Fibroblast of skin of right quadriceps (primary cell): ENCODE measurements around the gene VSIG1.
A peak's percentile ranks its signal among the peaks of the same experiment; 100 is the strongest.

Experiments
- DNase-seq: peaks from one replicate; pipeline ENCODE4 v3.0.0-alpha.2; 2013

VSIG1 gene

DNA sequence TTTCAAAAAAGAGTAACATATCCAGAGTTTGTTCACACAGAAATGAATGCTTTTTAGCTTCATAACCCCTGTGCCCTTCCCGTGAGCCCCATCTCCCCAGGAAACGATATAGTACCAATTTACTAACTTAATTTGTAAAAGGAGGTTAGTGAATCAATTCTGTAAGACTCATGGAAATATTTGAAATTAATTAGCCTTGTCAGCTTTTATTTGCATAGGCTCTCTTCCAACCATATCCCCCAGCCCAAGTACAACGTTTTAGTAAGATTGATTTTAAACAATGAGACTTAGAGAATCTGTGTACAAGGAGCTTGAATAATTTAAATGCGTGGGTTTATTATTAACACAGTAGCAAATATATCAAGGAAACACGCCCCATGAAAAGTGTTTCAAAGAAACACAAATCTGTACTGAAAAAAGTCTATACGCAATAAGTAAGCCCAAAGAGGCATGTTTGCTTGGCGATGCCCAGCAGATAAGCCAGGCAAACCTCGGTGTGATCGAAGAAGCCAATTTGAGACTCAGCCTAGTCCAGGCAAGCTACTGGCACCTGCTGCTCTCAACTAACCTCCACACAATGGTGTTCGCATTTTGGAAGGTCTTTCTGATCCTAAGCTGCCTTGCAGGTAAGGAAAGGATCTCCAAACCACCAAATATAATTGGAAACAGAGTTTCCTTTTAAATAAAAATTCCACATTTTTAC lies at the start of gene VSIG1:
TSS of gene VSIG1 (plus strand) at position 512 of the 703 bp plus-strand sequence. CDS start at position 578, 66 bp downstream.
- DNase-seq, result no peak

- DNase-seq, result no peak
Observed at GRCh38 chrX:107996124-107996523, 48.7 kb upstream of the VSIG1 start.

DNA sequence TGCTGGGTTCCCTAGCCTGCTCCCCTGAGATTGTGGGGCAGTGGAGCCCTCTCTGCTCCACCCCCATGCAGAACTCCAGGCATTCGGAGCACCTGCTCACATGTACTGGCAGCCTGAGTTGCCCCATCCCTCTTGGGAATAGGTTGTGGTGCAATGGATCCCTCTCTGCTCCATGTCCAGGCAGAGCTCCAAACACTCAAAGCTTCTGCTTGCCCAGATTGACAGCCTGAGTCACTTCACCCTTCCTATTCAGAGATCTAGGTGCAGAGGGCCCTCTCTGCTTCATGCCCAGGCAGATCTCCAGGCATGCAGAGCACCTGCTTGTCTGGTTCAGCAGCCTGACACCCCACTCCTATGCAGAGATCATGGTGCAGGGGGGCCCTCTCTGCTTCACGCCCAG lies 44.1 kb upstream of the VSIG1 start:
- no peak for DNase-seq

DNA sequence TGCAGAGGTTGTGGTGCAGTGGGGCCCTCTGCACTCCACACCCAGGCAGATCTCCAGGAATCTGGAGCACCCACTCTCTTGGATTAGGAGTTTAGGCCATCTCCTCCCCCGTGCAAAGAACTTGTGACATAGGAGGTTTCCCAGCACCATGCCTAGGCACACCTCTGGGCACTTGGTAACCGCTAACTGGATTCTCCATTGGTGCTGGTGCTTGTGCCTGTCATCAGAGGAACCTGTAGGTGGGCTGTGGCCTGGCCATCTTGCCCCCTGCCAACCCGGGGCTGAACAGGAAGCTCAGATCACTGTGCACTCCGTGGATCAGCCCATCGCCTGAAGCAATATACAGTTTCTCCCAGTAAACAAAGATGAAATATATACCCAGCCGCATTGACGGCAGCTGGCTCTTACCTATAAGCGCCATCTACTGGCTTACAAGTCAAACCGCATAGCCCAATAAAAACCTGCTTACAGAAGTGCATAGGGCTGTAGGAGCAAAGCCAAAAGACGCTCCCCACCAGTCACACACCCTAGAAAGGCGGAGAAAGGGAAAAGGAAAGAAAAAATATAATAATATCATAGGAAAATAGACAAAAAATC lies 43.5 kb upstream of the VSIG1 start:
- DNase-seq, result peak; percentile 3

DNA sequence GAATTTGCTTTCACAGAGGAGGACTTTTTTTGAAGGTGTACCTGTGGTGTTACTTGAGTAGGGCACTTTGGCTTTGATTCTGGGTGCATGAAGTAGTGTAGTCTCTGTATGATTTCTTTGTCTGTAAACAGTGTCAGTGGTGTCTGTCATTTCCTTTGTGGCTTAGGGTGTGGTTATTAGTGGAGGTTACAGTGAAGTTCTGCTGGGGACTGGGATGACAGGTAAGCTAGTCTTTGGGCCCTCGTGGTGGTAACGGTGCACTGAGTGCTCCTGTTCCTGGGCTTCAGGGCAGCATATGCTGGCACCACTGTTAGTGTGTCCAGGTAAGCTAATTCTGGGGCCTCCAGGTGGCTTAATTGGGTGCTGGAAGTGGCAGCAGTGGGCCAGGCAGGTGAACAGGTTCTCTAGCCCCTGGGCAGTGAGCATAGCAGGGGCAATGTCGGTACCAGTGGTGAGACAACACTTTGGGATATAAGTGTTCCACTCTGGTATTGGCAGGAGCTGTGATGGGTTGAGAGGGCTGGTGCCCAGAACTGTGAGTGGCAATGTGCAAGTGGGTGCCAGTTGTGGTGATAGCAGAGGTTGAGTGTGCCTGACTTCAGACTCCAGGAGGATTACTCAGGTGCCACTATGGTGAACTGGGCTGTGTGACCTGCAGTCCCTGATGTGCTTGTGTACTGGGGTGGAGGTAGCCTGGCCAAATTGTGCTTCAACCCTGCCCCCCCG lies 26.0 kb upstream of the VSIG1 start:
- no peak for DNase-seq

- no peak for DNase-seq
Observed at GRCh38 chrX:108019382-108019875, 25.4 kb upstream of the VSIG1 start.

DNA sequence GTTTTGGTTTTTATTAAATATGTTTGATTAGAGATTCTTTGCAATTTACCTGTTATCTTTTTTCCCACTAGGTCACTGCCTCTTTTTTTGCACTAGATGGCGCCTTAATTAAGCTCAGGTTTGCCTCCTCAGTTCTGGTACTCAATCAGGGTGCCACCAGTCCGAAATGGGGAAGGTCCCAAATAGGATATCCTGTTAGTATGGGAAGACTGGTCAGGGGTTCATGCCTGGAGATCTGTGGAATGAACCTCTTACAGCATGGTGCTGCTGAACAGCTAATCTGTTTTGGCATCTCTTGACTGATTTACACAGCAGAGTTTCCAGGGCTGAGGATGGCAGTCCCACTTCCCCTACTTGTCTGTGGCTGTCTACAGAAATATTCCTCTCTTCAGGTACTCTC lies 24.2 kb upstream of the VSIG1 start:
- no peak for DNase-seq

- no peak for DNase-seq
Observed at GRCh38 chrX:108022491-108023089, 22.3 kb upstream of the VSIG1 start.

GRCh38 chrX:108025376-108025775 lies 19.5 kb upstream of the VSIG1 start:
- no peak for DNase-seq

GRCh38 chrX:108025954-108026600 lies 18.8 kb upstream of the VSIG1 start:
- no peak for DNase-seq

- no peak for DNase-seq
Observed at GRCh38 chrX:108028854-108029253, 16.0 kb upstream of the VSIG1 start.

DNA sequence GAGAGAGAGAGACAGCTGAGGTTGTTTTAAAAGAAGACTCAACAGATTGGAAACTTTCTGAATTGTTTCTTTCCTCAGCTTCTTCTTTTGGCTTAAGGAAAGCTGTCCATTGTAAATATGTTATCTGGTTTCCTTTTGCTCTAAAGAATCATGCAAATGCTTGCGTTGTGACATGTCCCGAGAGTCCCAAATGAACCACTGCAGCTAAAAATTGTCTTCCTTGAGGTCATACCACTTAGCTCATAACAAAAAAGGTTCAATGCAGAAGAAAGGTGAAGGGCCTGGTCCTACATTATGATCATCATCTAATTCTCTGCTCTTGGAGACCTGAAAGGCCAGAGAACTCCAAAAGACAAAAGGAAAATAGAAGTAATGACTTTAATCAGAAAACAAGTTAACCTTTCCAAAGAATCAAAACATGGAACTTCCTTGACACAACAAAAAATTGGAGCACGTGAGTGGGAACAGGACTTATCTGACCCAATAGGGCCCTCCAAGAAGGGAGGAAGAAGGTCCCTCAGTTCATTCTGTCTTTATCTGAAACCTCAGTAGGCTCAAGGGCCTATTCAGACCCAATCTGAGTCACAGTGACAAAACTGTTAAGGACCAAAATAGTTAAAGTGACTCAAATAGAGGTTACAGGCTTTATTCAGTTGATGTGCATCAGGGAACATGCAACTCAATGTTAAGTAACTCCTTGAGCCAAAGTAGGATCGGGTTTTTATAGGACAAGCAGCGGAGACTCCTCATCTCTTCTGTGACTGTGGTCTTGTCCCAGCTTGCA lies 14.7 kb upstream of the VSIG1 start:
- no peak for DNase-seq

- DNase-seq, result no peak
Observed at GRCh38 chrX:108032944-108033343, 11.9 kb upstream of the VSIG1 start.

- no peak for DNase-seq
Observed at GRCh38 chrX:108033890-108034289, 11.0 kb upstream of the VSIG1 start.

DNA sequence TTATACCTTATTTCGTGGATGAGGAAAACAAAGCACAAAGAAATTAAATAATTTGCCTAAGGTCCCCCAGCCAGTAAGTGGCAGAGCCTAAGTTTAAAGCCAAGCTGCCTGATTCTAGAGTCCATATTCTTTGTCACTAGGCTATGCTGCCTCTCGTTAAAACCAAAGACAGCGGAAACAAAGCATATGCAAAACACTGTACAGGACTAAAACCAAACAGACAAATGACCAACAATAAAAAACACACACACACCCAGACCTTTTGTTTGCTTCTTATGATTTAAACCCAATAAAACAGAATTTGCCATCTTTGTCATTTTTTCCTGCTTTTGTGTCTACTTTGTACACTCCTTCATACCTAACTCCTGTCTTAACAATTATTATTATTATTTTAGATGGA lies 10.1 kb upstream of the VSIG1 start:
- no peak for DNase-seq

GRCh38 chrX:108036298-108036973 lies 8.4 kb upstream of the VSIG1 start:
- peak; percentile 62 for DNase-seq

GRCh38 chrX:108049649-108050048 lies 4.8 kb downstream of the VSIG1 start:
- DNase-seq, result no peak

DNA sequence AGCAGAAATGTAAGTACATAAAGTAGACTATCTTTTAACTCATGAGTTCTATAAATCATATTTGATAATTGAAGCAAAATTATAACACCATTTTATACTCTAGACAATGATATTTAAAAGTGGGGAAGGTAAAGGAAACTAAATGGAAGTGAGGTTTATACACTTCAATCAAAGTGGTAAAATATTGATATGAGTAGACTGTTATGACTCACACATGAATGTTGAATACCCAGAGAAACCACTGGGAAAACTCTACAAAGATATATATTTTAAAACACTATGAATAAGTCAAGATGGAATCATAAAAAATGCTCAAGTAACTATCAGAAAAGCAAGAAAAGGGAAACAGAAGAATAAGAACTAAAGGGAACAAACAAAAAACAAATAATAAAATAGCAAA lies 8.4 kb downstream of the VSIG1 start:
- DNase-seq, result no peak

GRCh38 chrX:108055546-108055945 lies 10.7 kb downstream of the VSIG1 start:
- no peak for DNase-seq

DNA sequence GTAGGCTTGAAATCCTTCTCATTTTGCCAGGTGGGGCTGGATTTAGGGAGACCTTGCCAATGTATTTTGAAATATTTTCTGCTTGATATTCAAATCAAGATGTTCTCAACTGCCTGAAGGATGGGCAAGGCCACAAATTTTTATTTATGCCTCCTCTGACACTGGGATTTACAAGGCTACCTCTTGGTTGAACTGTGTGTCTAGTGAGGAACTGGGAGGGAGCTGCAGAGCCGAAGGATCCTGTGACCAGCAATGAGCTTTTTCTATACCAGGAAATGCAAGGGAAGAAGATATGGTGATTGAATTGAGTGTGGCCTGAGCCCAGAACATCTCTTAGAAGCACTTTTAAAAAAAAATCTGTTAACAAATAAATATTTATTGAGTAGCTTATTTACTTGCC lies 14.9 kb downstream of the VSIG1 start:
- no peak for DNase-seq

DNA sequence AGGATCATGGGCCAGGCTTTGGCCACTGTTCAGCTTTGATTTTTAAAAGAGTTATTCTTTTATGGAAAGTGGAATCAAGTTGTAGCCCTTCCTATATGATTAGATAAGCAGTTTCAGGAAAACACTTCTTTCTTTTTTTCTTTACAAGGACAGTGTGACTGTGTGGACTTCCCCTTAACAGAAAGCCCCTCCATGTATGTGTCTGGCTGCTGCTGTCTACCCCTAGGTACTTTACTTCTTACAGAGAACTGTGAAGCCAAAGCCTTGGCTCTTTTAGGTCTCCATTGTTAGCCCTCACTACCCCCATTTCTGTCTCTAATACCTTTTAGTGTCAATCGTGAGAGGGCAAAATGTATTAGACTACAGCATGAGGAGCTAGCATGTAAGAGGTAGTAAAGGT lies 19.1 kb downstream of the VSIG1 start:
- no peak for DNase-seq

GRCh38 chrX:108064613-108065012 lies 19.7 kb downstream of the VSIG1 start:
- no peak for DNase-seq
